Stimulated activated CD8-positive, alpha-beta memory T cell treated with anti-CD3 and anti-CD28 coated beads, Interleukin-4, amount 100 ng/mL, for 4 hours (primary cell): ENCODE data around the gene NRXN2.

Source experiments
- DNase-seq, 2 donors: peaks; one replicate each; pipeline ENCODE4 v3.0.0-alpha.2; 2020; ENCODE audit warnings: low read depth in 2 of 2, low spot score in 1 of 2

The NRXN2 gene

GRCh38 chr11:64723117-64723906, at the start of gene NRXN2:
Gene NRXN2, minus strand, starts transcription at chr11:64723197. Its CDS starts 9,498 bp downstream, at chr11:64713699.
- peak; percentile 45 to 71 for DNase-seq

DNA sequence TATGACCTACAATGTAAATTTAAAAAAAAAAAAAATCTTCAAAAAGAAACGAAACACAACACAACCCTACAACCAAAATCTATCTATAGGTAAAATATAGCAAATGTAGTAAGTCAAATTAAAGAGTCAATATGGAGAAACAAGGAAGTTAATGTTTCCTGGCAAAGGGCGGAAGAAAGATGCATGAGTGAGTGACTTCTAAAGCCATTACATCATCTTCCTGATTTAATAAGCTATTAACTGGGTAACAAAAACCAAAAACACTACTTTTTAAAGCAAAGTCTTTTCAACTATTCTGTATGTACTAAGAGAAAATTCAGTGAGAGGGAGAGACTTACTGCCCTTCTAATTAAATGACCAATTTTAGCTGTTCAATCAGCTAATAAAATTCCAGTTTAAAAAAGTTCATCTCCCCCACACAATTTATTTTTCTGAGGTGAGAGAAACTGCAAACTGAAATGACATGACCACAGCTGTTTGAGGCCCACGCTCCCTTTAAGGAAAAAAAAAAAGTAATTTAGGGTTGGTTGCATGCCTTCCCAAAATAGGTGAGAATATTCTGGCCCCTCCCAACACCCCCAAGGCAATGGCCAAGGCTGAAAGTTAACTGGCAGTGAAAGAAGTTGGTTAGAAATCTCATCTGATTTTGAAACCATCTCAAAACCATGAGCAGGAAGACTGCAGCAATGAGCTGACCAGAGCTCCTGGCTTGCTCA, 49.5 kb upstream of the NRXN2 start:
- DNase-seq: no peak

- no peak for DNase-seq
These were observed 48.9 kb upstream of the NRXN2 start for GRCh38 chr11:64771861-64772260.

GRCh38 chr11:64770120-64770519, 47.1 kb upstream of the NRXN2 start:
- no peak for DNase-seq

DNA sequence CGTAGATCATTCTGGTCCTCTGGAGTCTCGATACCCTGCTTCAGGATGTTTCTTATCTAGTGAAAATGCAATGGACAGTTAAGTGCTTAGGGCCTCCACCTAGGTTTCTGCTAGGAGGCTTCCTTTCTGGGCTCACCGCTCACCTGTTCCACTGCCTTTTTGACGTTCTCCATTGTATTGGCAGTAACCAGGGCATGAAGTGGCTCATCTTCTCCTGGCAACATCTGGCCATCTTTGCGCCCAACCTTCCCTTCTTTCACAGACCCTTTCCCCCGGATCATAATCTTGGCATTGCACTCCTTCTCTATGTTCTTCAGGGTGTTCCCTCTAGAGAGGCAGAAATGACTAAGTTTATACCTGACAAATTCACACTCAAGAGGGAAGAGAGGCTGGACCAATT, 46.3 kb upstream of the NRXN2 start:
- DNase-seq: no peak

- no peak for DNase-seq
These were observed 45.3 kb upstream of the NRXN2 start for GRCh38 chr11:64768300-64768694.

DNA sequence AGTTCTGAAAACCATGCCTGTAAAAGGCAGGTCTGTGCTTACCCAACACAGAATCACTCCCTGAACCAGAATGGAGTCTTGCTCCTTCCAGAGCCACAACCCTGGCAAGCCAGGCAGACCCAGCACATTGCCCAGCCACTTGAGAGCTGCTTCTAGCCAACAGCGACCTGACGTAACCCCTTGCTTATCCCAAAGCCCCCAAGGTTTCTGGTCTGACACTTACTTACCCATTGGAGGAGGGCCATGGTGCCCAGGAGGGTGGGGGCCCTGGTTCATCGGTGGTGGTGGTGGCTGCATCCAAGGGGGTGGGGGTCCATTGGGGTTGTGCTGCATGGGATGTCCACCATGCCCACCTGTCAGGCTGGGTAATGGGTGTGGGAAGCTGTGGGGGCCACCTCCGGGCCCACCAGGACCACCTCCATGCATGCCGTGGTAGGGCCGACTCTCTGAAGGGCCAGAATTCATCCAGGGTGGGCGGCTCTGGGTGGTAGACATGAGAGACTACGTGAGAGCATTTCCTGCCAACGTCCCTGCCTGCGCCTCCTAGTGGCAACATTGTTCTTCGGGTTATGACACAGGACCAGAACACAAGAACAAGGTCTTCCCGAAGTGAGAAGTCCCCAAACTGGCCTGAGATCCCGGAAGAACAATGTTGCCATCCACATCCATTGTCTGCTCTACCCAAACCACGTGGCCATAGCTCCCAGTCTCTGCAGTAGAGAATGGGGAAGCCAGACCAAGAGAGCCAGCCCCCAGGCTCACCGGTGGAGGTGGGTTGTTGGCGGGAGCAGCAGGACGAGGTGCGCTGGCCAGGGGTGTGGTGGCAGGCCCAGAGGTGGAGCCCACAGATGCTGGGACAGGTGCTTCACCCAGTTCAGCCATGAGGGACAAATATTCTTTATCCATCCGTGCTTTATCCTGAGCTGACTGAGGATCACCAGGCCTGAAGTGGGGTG, 44.6 kb upstream of the NRXN2 start:
- DNase-seq: peak; percentile 44 to 76

GRCh38 chr11:64766881-64767280, 43.9 kb upstream of the NRXN2 start:
- DNase-seq: no peak

DNA sequence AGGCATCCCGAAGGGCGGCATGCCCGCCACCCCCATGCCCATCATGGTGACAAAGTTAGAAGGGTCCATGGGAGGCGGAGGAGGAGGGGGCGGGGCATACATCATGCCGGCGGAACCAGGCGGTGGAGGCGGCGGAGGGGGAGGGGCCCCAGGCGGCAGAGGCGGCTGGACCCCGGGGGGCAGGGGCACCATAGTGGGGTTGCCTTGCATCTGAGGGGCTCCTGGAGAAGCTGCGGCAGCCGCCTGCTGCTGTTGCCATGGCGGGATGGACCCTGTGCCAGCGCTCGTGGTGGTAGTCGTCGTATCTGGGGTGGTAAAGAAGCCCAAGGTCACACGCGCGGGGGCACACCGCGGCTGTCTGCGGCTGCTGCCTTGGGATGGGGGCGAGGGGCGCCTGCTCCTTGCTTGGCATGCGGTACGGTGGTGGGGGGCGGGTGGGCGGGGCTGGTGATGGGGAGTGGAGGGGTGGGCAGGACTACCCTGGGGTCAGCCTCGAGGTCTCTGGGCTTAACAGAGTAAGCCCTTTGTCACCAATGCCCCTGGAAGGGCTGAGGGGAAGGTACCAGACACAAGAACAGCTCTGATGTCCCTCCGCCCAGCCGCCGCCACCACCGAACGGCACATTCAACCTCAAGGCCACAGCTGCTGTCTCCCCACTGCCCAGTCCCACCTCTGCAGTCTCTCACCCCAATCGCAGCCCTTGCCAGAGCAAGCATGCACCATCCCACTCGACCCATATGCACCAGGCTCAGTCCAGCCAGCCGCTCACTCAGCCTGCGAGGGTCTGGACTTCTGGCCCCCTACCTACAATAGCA, 43.1 kb upstream of the NRXN2 start:
- no peak for DNase-seq

- no peak for DNase-seq
These were observed 42.4 kb upstream of the NRXN2 start for GRCh38 chr11:64765291-64765850.

DNA sequence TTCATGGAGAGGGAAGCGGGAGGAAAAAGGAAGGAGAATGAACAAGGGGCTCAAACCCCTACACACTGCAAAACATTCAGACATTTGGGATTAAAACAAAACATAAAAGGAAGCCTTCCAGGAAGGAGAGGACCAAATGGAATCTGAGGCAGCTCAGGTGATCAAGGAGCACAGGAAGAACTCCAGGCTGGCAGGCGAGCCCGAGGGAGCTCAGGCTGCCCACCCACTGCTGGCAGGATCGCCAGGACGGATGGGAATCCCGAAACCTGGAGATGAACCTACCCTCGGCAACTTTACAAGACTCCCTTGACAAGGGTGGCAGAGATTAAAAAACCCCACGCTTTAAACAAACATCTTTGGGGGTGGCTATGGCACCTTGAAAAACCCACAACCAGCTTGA, 41.8 kb upstream of the NRXN2 start:
- no peak for DNase-seq

DNA sequence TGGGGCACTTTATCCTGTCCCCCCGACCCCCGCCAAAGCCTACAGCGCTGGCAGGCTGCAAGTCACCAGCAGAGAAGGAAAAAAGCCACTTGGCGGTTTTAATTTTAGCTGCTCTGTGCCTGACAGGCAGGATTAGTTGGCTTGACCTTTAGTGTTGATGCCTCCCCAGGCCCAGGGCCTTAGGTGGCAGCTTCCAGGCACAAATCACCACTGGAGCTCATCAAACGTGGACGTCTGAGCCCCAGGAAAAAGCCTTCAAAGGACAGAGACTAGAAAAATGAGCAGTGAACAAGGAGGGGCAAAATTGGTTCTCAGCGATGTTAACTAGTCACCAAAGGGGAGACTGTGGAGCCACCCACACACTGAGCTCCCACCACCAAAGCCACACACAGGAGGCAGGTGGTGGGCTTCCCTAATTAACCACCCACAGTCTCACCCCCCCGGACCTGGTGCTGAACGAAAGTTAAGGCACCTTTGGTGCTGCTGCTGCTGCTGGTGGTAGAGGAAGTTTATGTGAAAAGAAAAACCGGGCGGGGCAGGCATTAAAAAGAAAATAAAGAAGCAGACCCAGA, 41.1 kb upstream of the NRXN2 start:
- peak; percentile 39 to 65 for DNase-seq

DNA sequence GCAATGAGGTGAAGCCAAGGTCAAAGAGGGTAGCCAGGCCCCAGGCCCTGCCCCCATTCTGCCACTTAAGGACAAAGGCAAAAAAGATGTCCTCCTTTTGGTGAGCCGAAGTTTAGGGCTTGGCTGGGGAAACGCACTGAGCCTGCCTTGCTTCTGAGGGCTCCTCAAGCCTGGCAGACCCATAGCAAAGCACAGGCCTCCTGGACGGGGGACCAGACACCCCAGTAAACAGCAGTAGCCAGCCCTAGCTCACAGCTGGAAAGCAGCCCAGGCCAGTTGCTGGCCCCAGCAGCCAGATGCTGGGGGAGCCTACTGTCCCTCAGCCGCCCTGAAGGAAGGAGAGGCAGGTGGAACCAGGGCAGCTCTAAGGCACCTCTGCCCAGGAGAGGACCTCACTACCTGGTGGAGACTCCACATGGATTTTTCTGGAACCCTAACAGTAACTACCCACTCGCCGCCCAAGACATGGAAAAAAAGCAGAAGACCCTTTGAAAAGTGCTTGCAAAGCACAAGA, 40.6 kb upstream of the NRXN2 start:
- no peak for DNase-seq

DNA sequence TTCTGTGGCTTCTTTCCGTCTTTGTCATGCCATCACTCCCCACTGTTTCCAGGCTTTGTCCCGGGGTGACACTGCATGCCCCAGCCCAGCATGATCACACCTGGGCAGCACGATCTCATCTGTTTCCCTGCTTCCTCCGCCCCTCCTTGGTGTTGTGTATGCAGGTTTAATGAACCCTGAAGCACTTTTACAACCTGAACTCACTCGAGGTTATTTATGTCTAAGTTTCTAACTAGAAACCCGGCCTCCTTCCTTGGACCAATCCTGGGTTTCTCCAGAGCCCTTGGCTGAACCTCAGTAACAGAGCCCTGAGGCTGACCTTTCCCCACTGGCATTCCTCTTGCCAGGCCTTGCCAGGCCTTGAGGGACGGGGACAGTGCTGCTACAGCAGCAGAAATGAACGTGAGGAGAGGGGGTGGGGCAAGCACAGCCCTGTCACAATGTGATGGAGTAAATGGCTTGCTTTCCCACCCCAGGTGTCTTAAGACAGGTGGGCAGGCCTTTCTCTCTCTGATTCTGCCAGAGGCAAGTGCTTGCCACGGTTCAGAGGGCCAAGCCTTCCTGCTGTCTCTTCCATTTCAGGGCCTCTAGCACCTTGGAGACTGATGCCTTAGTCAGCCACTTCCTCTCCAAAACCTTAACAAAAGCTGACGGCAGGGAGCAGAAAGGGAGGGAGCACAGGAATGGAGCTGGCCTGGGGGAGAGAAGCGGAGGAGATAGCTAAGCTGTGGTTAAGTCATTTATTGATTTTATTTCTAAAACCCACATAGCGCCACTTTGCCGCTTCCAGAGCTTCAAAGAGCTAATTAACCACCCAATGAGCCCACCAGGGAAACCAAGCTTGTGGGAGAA, 39.9 kb upstream of the NRXN2 start:
- DNase-seq: no peak

DNA sequence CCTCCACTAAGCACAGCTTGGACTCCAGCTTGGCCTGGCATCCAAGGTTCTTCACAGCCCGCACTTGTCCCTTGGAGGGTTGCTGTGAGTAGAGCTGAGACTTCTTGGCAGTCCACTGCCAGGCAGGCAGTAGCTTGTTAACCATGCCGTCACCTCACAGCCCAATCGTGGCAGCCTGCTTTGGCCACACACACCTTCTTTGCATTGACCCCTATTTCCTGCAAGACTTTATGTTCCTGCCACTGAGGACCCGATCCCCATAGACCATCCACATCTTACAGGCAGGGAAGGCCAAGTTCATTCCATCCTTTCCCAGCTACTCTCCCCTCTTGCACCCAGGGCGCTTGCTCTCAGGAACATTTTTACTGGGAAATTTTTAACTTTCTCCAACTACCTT, 39.3 kb upstream of the NRXN2 start:
- no peak for DNase-seq

DNA sequence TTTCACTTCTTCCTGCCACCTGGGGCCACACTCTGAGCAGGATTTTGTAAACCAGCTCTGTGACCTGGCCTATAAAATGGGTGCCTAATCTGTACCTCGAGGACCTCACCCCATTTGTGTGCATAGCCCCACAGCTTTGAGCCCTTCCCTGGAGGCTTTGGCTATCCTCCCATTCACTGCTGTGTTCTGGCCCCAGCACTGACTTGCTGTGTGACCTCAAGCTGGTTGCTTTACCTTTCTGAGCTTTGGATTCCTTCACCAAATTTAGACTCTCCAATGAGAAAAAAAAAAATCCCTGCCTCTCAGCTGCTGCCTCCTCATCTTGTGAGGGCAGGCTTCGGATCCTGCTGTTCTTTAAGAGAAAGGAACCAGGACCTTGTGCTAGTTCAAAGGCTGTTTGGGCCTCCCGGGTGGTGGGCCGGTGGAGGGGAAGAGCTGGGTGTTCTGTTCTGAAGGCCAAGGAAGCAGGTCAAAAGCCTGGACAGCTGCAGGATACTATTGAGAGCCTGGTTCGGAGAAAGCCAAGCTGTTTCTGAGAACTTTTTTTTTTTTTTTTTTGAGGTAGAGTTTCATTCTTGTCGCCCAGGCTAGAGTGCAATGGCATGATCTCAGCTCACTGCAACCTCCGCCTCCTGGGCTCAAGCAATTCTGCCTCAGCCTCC, 37.9 kb upstream of the NRXN2 start:
- DNase-seq: no peak

GRCh38 chr11:64759722-64760719, 37.0 kb upstream of the NRXN2 start, which contains the start of gene PYGM:
Gene PYGM, minus strand, starts transcription at chr11:64759974. Its CDS starts 76 bp downstream, at chr11:64759898.
- DNase-seq: no peak
